K562 (cell line): ENCODE measurements around the gene CMIP. TPM values are rescaled to one million over a fixed set of nuclear protein-coding genes. Genes with fewer than 3 reads are reported as not detected.
A peak's percentile ranks its signal among the peaks of the same experiment; 100 is the strongest.

ENCODE experiments used
- ATAC-seq: fragments of 200-7000 bp; cut with Tn5 transposase; 3 replicates; pipeline ENCODE4 v1.9.1; 2020; ENCODE audit warnings: moderate library complexity
- BruUV-seq: library from RNA; stranded (reverse); fragments of 400-500 nt; replicated peaks from 2 replicates; lab custom pipeline; 2021; lab: Mats Ljungman, UMichigan
- CTCF ChIA-PET: fragments of 300-600 bp; formaldehyde crosslinking; extraction: SDS; loops from one replicate; lab custom pipeline; 2021; ENCODE audit warnings: low intra/inter-chr PET ratio; lab: Yijun Ruan, JAX
- POLR2A ChIA-PET: fragments of 300-600, 350-650 bp; sonication (Branson Sonifier 250); formaldehyde crosslinking; extraction: SDS; loops from one replicate; lab custom pipeline; 2021; ENCODE audit warnings: antibody characterized with exemption, inconsistent platforms; lab: Yijun Ruan, JAX
- DNase-seq, 4 experiments: peaks; one replicate each; pipeline versions ENCODE4 v3.0.0 to v3.0.0-alpha.2; 2011 to 2018; ENCODE audit warnings: low spot score in 3 of 4, mixed read lengths in 3 of 4; ENCODE audit errors: extremely low read depth in 1 of 4
- FAIRE-seq: peaks from 2 replicates; lab custom pipeline; 2011; peaks lifted over from hg19 to GRCh38; lab: Jason Lieb, UNC
- H2AFZ ChIP-seq: 2 replicates; pipeline ENCODE4 v1.6.0; 2011; ENCODE audit warnings: low read depth, low read length, control low read depth, inconsistent platforms
- H3K27ac ChIP-seq: fragments of 200-600 bp; 3 replicates; pipeline ENCODE4 v1.8.0; 2011; ENCODE audit warnings: low read depth, mild to moderate bottlenecking, control low read depth, inconsistent platforms, low read length, moderate library complexity, mixed read lengths; ENCODE audit errors: extremely low read depth
- H3K27me3 ChIP-seq, 2 experiments: fragments of 300-600 bp in 1 of 2; 2 replicates in 1 of 2; 3 replicates in 1 of 2; pipeline versions ENCODE4 v1.6.0 to v1.8.0; 2011; ENCODE audit warnings: inconsistent platforms in 2 of 2, low read length in 2 of 2, mild to moderate bottlenecking in 1 of 2, mixed read lengths in 1 of 2, moderate library complexity in 1 of 2; ENCODE audit not compliant: control insufficient read depth in 2 of 2, insufficient read depth in 2 of 2
- H3K36me3 ChIP-seq: fragments of 300-600 bp; 3 replicates; pipeline ENCODE4 v1.8.0; 2011; ENCODE audit warnings: mild to moderate bottlenecking, low read length, inconsistent platforms; ENCODE audit not compliant: control insufficient read depth, insufficient read depth
- H3K4me1 ChIP-seq, 2 experiments: fragments of 200-600 bp in 1 of 2; replicated peaks in 1 of 2; 2 replicates in 1 of 2; 3 replicates in 1 of 2; pipeline versions ENCODE4 v1.5.1 to v1.8.0; 2011; ENCODE audit warnings: inconsistent platforms in 2 of 2, low read length in 2 of 2, mild to moderate bottlenecking in 1 of 2, mixed read lengths in 1 of 2, moderate library complexity in 1 of 2; ENCODE audit not compliant: control insufficient read depth in 2 of 2, insufficient read depth in 2 of 2
- H3K4me2 ChIP-seq: 2 replicates; pipeline ENCODE4 v1.6.1; 2011; ENCODE audit warnings: low read length, control low read depth, inconsistent platforms, mixed read lengths; ENCODE audit not compliant: insufficient read depth
- H3K4me3 ChIP-seq: fragments of 200-600 bp; sonication (generic), shearing (Covaris generic); 2 replicates; pipeline ENCODE4 v1.5.1; 2016; ENCODE audit warnings: control low read depth, inconsistent platforms
- H3K79me2 ChIP-seq: fragments of 200-600 bp; 3 replicates; pipeline ENCODE4 v1.8.0; 2011; ENCODE audit warnings: low read length, inconsistent platforms; ENCODE audit not compliant: control insufficient read depth, insufficient read depth
- H3K9ac ChIP-seq, 2 experiments: 2 replicates each; pipeline versions ENCODE4 v1.6.0 to v1.6.1; 2011; ENCODE audit warnings: low read depth in 2 of 2, low read length in 2 of 2, control low read depth in 1 of 2, inconsistent platforms in 1 of 2, mild to moderate bottlenecking in 1 of 2, mixed read lengths in 1 of 2; ENCODE audit not compliant: insufficient read depth in 1 of 2
- H3K9me1 ChIP-seq: one replicate; pipeline ENCODE4 v1.6.0; 2011; ENCODE audit warnings: inconsistent platforms, mild to moderate bottlenecking, low read length, moderate library complexity; ENCODE audit not compliant: control insufficient read depth, insufficient read depth
- H3K9me3 ChIP-seq: replicated peaks from 2 replicates; pipeline ENCODE4 v1.5.1; 2011; ENCODE audit warnings: low read depth, low read length, inconsistent platforms; ENCODE audit not compliant: control insufficient read depth, insufficient read depth
- H4K20me1 ChIP-seq: replicated peaks from 2 replicates; pipeline ENCODE4 v1.6.1; 2011; ENCODE audit warnings: low read length, inconsistent platforms, mixed read lengths; ENCODE audit not compliant: control insufficient read depth, insufficient read depth
- ATF2 ChIP-seq: sonication (generic); formaldehyde crosslinking; IDR thresholded peaks from 2 replicates; pipeline ENCODE4 v1.8.1; 2022; ENCODE audit warnings: missing genetic modification reagents
- CBFA2T2 ChIP-seq: fragments of 450-650 bp; conservative IDR thresholded peaks from 2 replicates; pipeline ENCODE4 v1.6.1; 2017; ENCODE audit warnings: mild to moderate bottlenecking
- CTBP1 ChIP-seq: fragments of 450-650 bp; IDR thresholded peaks from 2 replicates; pipeline ENCODE4 v1.6.1; 2016; ENCODE audit warnings: borderline replicate concordance
- ELF1 ChIP-seq: fragments of 200-800 bp; sonication (Bioruptor generic); IDR thresholded peaks from 2 replicates; pipeline ENCODE4 v1.6.1; 2016; ENCODE audit warnings: missing genetic modification characterization, missing compliant biosample characterization
- JUND ChIP-seq, 2 experiments: IDR thresholded peaks; 2 replicates in 1 of 2; 3 replicates in 1 of 2; pipeline ENCODE4 v1.6.1; 2011; ENCODE audit warnings: borderline replicate concordance in 2 of 2, low read depth in 2 of 2, low read length in 2 of 2, improper control_type of control experiment in 1 of 2, missing biosample characterization in 1 of 2, missing genetic modification characterization in 1 of 2, missing genetic modification reagents in 1 of 2
- KLF1 ChIP-seq: fragments of 450-650 bp; IDR thresholded peaks from 2 replicates; pipeline ENCODE4 v1.6.1; 2016; ENCODE audit warnings: missing genetic modification characterization, missing compliant biosample characterization
- MLLT1 ChIP-seq, 2 experiments: fragments of 450-650 bp; IDR thresholded peaks; 2 replicates each; pipeline ENCODE4 v1.6.1; 2016
- NFXL1 ChIP-seq: fragments of 450-650 bp; formaldehyde crosslinking; IDR thresholded peaks from 2 replicates; pipeline ENCODE4 v1.4.0; 2021; ENCODE audit warnings: mild to moderate bottlenecking
- PHF8 ChIP-seq: fragments of 200-600 bp; sonication (generic); IDR thresholded peaks from 2 replicates; pipeline ENCODE4 v1.6.1; 2012; ENCODE audit warnings: mixed run types, mild to moderate bottlenecking, inconsistent platforms, low read length, moderate library complexity, borderline replicate concordance
- RAD51 ChIP-seq: fragments of 450-650 bp; IDR thresholded peaks from 2 replicates; pipeline ENCODE4 v1.7.1; 2016; ENCODE audit warnings: low read depth, mild to moderate bottlenecking, borderline replicate concordance
- SIN3A ChIP-seq, 2 experiments: fragments of 150-350 bp in 1 of 2; IDR thresholded peaks; 2 replicates each; pipeline ENCODE4 v1.6.1; 2011 to 2016; ENCODE audit warnings: borderline replicate concordance in 2 of 2, low read depth in 2 of 2, low read length in 2 of 2, mild to moderate bottlenecking in 2 of 2, moderate library complexity in 2 of 2; ENCODE audit not compliant: control insufficient read depth in 1 of 2
- SPI1 ChIP-seq: IDR thresholded peaks from 2 replicates; pipeline ENCODE4 v1.6.1; 2011; ENCODE audit warnings: low read depth, low read length, control low read depth, borderline replicate concordance
- USF1 ChIP-seq: sonication (generic); formaldehyde crosslinking; IDR thresholded peaks from 2 replicates; pipeline ENCODE4 v1.9.0; 2022; ENCODE audit warnings: mild to moderate bottlenecking, missing genetic modification reagents
- ZBTB26 ChIP-seq: fragments of 450-650 bp; formaldehyde crosslinking; IDR thresholded peaks from 2 replicates; pipeline ENCODE4 v1.4.0; 2022; ENCODE audit warnings: missing genetic modification characterization
- ZNF224 ChIP-seq: sonication (generic); formaldehyde crosslinking; IDR thresholded peaks from 2 replicates; pipeline ENCODE4 v1.8.0; 2022; ENCODE audit warnings: mild to moderate bottlenecking, missing genetic modification reagents
- ZNF274 ChIP-seq: IDR thresholded peaks from 2 replicates; pipeline ENCODE4 v1.6.1; 2011; ENCODE audit warnings: low read depth, mild to moderate bottlenecking, low read length, moderate library complexity, borderline replicate concordance
- ZNF830 ChIP-seq: fragments of 250-450 bp; sonication (Bioruptor Pico); IDR thresholded peaks from 2 replicates; pipeline ENCODE4 v1.5.0; 2021; ENCODE audit warnings: mild to moderate bottlenecking
- WGBS: fragments of 100-300 bp; shearing (Covaris generic); methylation state at CpG from one replicate; pipeline ENCODE4 v1.1.6; 2016; ENCODE audit warnings: low coverage, mixed read lengths; ENCODE audit not compliant: insufficient coverage; ENCODE audit errors: missing lambda C conversion rate; 5-methylcytosine and 5-hydroxymethylcytosine counted together
- in situ Hi-C: fragments of 300-500 bp; cut with MboI; formaldehyde crosslinking; loops from 4 replicates; pipeline ENCODE4 v1.15.0; 2018; ENCODE audit warnings: inconsistent platforms, mixed read lengths
- intact Hi-C: fragments of 100-400 bp; cut with micrococcal nuclease; formaldehyde crosslinking; loops from 2 replicates; pipeline ENCODE4 v1.14.2; 2022
- polyA plus RNA-seq, 8 experiments: library from polyadenylated mRNA; depleted of rRNA in 4 of 8; stranded (reverse) in 5 of 8; unstranded in 3 of 8; fragments of >200 nt; fragmentation: Nextera tagmentation in 2 of 8; fragmentation: Illumina TruSeq in 1 of 8; extraction: Ambion mirVana in 2 of 8; extraction: Trizol in 1 of 8; gene quantifications; 2 replicates each; pipeline versions ENCODE4 v1.2.1 to v1.2.3, GENCODE V29; 2011 to 2014; ENCODE audit warnings: inconsistent platforms in 1 of 8, missing spikeins in 1 of 8
- total RNA-seq, 7 experiments: library from RNA; depleted of rRNA in 6 of 7; stranded (reverse); fragments of >200 nt in 6 of 7; fragmentation: Illumina TruSeq in 2 of 7; extraction: Trizol in 2 of 7; gene quantifications; 2 replicates each; pipeline versions ENCODE4 v1.2.1 to v1.2.3, GENCODE V29; 2011 to 2021; ENCODE audit warnings: low replicate concordance in 1 of 7

Gene CMIP
- total and polyA plus RNA-seq, 9 of the 15 experiments (the other 6 are each of a cell fraction or from before 2014, with no cell fraction given) = 0.94 to 82.5 (median 10.3) TPM

GRCh38 chr16:81424771-81425170, 19.8 kb upstream of the CMIP start (continued):
- TF ChIP-seq RAD51 (peak; percentile 44; the same call in 1 of the 2 replicates), ELF1 (tag) (peak; percentile 56; the same call in 1 of the 2 replicates), CTBP1 (peak; percentile 37; the same call in 1 of the 2 replicates), USF1 (peak; percentile 65)

GRCh38 chr16:81427219-81427618, 17.4 kb upstream of the CMIP start:
- POLR2A ChIA-PET = interaction anchor here (0.5 to 0.6 kb wide), 2 partner anchors 16 to 153 kb away, joined by 3 read pairs; no protein-coding TSS in a partner anchor
- intact Hi-C loops = no loop called here
- CTCF ChIA-PET = no interaction called here
- H3K27me3 ChIP-seq = no peaks in the 10 kb centered on the region
- no peak for FAIRE-seq
- 54% methylated on average over 6 of the region's 6 CpGs for WGBS
- no peak overlapping the region for H3K4me2 ChIP-seq
- no peaks in the 10 kb centered on the region for H3K9me1 ChIP-seq
- no peaks in the 10 kb centered on the region for H3K36me3 ChIP-seq
- no TSS peak for BruUV-seq
- no peak overlapping the region for H3K27ac ChIP-seq
- H3K9ac ChIP-seq = no peak overlapping the region
- H2AFZ ChIP-seq = peak overlapping the region; percentile 16; the same call in 1 of the 2 replicates
- in situ Hi-C loops = no loop called here
- no peak for DNase-seq
- ATAC-seq = no peak
- H4K20me1 ChIP-seq = no peaks in the 10 kb centered on the region
- H3K4me3 ChIP-seq = no peak overlapping the region
- H3K4me1 ChIP-seq = peaks cover 12 to 13% of the 10 kb centered on the region in 2 experiments; a peak in 4 of 5 replicates
- no peaks in the 10 kb centered on the region for H3K79me2 ChIP-seq
- H3K9me3 ChIP-seq = no peaks in the 10 kb centered on the region
- TF ChIP-seq SIN3A (IDR thresholded peaks at IDR 0.05; ENCODE audit: borderline replicate concordance in 2 of 2, control insufficient read depth in 1 of 2, low read depth in 2 of 2, low read length in 2 of 2) (no peak), ZNF830 (CRISPR knock-in tag) (no peak), MLLT1 (IDR thresholded peaks at IDR 0.05) (no peak), SPI1 (no peak), ZNF274 (no peak), ATF2 (no peak), ZNF224 (CRISPR knock-in tag) (no peak), ZBTB26 (CRISPR knock-in tag) (no peak), CBFA2T2 (no peak), JUND (IDR thresholded peaks at IDR 0.05; ENCODE audit: borderline replicate concordance, low read depth, low read length) (no peak), JUND (tag; IDR thresholded peaks at IDR 0.05; ENCODE audit: borderline replicate concordance, low read depth, low read length) (no peak), PHF8 (no peak), NFXL1 (CRISPR knock-in tag) (no peak), KLF1 (tag) (no peak)
